GM23338 (cell line): ENCODE measurements around the gene SDR42E1.

Experiments
- CREB1 ChIP-seq: fragments of 250-450 bp; sonication (Bioruptor Pico); IDR thresholded peaks from 2 replicates; pipeline ENCODE4 v1.5.0; 2020; ENCODE audit warnings: low read depth, mild to moderate bottlenecking, moderate library complexity
- CTCF ChIP-seq, 2 experiments: fragments of 200-600 bp in 1 of 2; sonication (generic) in 1 of 2; conservative IDR thresholded peaks; 2 replicates each; pipeline versions ENCODE4 v1.5.1 to v1.6.1; 2016 to 2017; ENCODE audit warnings: antibody characterized with exemption in 2 of 2, low read depth in 2 of 2, mild to moderate bottlenecking in 2 of 2, moderate library complexity in 1 of 2
- ETS1 ChIP-seq: IDR thresholded peaks from 2 replicates; pipeline ENCODE4 v1.6.1; 2016; ENCODE audit warnings: antibody characterized with exemption
- EZH2 ChIP-seq: fragments of 200-600 bp; sonication (generic); IDR thresholded peaks from one replicate; pipeline ENCODE4 v1.8.0; 2017; ENCODE audit warnings: antibody characterized with exemption, mild to moderate bottlenecking, low read depth; ENCODE audit not compliant: unreplicated experiment
- EZH2phosphoT487 ChIP-seq: fragments of 200-600 bp; sonication (generic); IDR thresholded peaks from one replicate; pipeline ENCODE4 v1.8.1; 2018; ENCODE audit warnings: antibody characterized with exemption; ENCODE audit not compliant: unreplicated experiment
- JUNB ChIP-seq: IDR thresholded peaks from one replicate; pipeline ENCODE4 v1.6.1; 2016; ENCODE audit warnings: antibody characterized with exemption; ENCODE audit not compliant: unreplicated experiment
- NANOG ChIP-seq: IDR thresholded peaks from 2 replicates; pipeline ENCODE4 v1.6.1; 2016; ENCODE audit warnings: antibody characterized with exemption, borderline replicate concordance
- POLR2AphosphoS5 ChIP-seq: IDR thresholded peaks from 2 replicates; pipeline ENCODE4 v1.6.1; 2016; ENCODE audit warnings: antibody characterized with exemption, low read depth
- REST ChIP-seq: IDR thresholded peaks from one replicate; pipeline ENCODE4 v1.6.1; 2018; ENCODE audit warnings: antibody characterized with exemption; ENCODE audit not compliant: unreplicated experiment
- STAT1 ChIP-seq: IDR thresholded peaks from one replicate; pipeline ENCODE4 v1.6.1; 2016; ENCODE audit warnings: antibody characterized with exemption; ENCODE audit not compliant: unreplicated experiment
- ZNF114 ChIP-seq: fragments of 250-450 bp; sonication (Bioruptor Pico); IDR thresholded peaks from 2 replicates; pipeline ENCODE4 v1.5.0; 2020; ENCODE audit warnings: mild to moderate bottlenecking, moderate library complexity
- ZNF331 ChIP-seq: fragments of 250-450 bp; sonication (Bioruptor Pico); IDR thresholded peaks from 2 replicates; pipeline ENCODE4 v1.5.0; 2020; ENCODE audit warnings: low read depth, mild to moderate bottlenecking, moderate library complexity

- no peak for TF ChIP-seq REST
- TF ChIP-seq CTCF (conservative IDR thresholded peaks at IDR 0.05; ENCODE audit: low read depth in 2 of 2): no peak
- no peak for TF ChIP-seq EZH2
- no peak for TF ChIP-seq POLR2AphosphoS5
- TF ChIP-seq ZNF331 (CRISPR knock-in tag): no peak
- TF ChIP-seq EZH2phosphoT487: no peak
- TF ChIP-seq JUNB: no peak
- TF ChIP-seq CREB1: no peak
- no peak for TF ChIP-seq ZNF114 (CRISPR knock-in tag)
- no peak for TF ChIP-seq STAT1
- no peak for TF ChIP-seq ETS1
- no peak for TF ChIP-seq NANOG
Observed at GRCh38 chr16:82006036-82006435, 5.2 kb downstream of the SDR42E1 start.
